Measurements from ENCODE around the gene NFATC1.

Gene NFATC1

DNA sequence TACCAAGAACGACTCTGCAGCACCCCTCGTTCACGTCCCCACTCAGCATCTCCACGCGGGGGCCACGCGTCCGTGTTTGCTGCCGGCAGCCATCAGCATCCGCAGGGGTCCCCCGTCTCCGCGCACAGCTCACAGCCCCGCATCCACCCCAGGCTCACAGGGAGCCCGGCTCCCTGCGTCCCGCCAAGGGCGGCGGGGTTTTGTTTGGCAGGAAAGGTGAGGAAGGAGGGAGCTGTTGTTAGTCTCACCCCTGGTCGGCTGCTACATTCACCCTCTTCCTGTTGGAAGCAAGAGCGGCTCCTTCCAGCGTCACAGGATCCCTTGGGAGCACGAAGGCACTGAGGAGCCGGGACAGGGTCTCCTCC, 152.9 kb downstream of the NFATC1 start:
- H3K27ac ChIP-seq = no peak overlapping the region
- no peak for TF ChIP-seq ZFX (IDR thresholded peaks at IDR 0.05)
- TF ChIP-seq, protein P1, sequence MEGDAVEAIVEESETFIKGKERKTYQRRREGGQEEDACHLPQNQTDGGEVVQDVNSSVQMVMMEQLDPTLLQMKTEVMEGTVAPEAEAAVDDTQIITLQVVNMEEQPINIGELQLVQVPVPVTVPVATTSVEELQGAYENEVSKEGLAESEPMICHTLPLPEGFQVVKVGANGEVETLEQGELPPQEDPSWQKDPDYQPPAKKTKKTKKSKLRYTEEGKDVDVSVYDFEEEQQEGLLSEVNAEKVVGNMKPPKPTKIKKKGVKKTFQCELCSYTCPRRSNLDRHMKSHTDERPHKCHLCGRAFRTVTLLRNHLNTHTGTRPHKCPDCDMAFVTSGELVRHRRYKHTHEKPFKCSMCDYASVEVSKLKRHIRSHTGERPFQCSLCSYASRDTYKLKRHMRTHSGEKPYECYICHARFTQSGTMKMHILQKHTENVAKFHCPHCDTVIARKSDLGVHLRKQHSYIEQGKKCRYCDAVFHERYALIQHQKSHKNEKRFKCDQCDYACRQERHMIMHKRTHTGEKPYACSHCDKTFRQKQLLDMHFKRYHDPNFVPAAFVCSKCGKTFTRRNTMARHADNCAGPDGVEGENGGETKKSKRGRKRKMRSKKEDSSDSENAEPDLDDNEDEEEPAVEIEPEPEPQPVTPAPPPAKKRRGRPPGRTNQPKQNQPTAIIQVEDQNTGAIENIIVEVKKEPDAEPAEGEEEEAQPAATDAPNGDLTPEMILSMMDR (conservative IDR thresholded peaks at IDR 0.05) = no peak

DNA sequence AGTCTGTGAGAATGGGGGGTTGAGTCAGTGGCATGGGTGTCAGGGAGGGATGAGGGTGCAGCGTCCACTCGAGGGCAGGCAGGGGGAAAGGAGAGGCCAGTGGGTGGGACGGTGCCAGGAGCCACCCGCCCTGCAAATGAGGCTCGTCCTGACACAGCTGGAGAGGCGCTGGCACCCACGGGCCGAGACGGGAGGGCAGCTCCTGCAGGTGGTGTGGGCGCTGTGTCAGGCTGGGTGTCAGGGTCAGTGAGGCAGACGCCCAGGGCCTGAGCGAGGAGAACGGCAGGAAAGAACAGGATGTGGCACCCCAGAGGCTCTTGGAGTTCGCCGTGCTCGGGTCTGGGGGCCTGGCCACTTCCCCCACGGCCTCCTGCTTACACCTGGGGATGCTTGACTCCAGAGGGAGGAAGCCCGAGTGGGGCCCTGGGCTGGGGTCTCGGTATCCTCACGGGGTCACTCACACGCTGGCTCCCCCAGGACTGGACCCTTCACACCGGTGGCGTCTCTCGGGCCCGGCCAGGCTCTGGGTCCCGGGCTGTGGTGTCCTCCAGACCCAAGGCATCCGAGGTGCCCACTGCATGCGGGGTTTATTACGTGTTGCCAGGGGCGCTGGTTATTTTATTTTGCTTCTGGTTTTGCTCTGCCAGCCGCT, 153.4 kb downstream of the NFATC1 start:
- TF ChIP-seq, protein P1 (conservative IDR thresholded peaks at IDR 0.05) = no peak
- TF ChIP-seq ZFX (IDR thresholded peaks at IDR 0.05) = no peak
- H3K27ac ChIP-seq = no peak overlapping the region

DNA sequence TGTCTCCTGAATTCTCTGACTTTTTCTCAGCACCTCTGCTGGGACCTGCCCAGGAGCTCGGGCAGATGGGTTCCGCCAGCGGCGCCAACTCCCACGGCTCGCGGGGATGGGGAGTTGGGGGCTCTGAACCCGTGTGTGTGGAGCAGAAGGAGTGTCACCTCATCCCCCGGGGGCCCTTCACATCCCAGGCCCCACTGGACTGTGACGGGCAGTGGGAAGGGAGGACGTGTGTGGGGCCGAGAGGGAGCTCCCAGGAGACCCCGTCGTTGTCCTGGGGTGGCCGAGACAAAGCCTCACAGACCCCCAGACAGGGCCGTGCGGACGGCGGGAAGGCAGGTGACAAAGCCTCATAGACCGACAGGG, 153.9 kb downstream of the NFATC1 start:
- TF ChIP-seq, protein P1 (conservative IDR thresholded peaks at IDR 0.05) = no peak
- TF ChIP-seq ZFX (IDR thresholded peaks at IDR 0.05) = no peak
- no peak overlapping the region for H3K27ac ChIP-seq

DNA sequence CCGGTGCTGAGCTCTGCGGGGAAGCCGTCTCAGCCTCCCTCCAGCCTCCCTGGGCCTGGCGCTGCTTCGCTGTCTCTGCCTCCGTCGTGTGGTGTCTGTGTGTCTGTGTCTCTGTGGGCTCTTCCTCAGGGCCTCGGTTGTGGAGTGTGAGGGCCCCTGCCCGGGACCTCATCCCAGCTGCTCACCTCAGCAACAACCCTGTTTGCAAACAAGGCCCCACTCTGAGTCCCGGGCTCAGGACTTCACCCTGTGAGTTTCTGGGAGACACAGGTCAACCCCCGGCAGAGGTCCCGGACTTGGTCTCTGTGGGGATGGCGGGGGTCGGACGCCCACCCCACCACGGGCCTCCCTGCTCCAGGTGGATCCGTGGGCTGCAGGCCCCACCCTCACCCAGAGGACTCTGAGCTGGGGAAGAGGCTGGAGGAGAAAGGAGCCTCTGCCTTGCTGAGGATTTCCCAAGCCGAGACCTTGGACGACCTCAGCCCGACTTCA, 156.5 kb downstream of the NFATC1 start:
- no peak overlapping the region for H3K27ac ChIP-seq

DNA sequence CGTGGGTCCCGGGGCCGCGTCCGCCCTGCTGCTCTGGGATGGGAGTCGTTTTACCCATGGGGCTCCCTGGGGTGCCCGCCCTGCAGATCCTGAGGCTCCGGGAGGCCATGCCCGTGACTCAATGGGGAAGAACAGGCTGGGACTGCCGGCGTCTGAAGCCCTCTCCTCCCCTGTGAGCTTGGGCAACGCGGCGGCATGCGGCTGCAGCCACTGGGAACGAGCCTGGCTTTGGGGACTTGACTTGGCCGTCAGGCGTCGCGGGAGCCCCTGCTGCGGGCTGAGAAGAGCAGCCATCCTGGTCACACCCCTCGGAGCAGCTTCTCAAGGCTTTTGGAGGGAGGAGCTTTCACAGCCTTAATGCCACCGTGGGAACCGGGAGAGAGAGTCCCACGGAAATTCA, 157.0 kb downstream of the NFATC1 start:
- TF ChIP-seq ZFX (IDR thresholded peaks at IDR 0.05) = no peak
- TF ChIP-seq, protein P1 (conservative IDR thresholded peaks at IDR 0.05) = no peak
- no peak overlapping the region for H3K27ac ChIP-seq

More for the DNA sequence above, 156.5 kb downstream of the NFATC1 start:
- no peak for TF ChIP-seq ZFX (IDR thresholded peaks at IDR 0.05)
- TF ChIP-seq, protein P1 (conservative IDR thresholded peaks at IDR 0.05) = no peak

DNA sequence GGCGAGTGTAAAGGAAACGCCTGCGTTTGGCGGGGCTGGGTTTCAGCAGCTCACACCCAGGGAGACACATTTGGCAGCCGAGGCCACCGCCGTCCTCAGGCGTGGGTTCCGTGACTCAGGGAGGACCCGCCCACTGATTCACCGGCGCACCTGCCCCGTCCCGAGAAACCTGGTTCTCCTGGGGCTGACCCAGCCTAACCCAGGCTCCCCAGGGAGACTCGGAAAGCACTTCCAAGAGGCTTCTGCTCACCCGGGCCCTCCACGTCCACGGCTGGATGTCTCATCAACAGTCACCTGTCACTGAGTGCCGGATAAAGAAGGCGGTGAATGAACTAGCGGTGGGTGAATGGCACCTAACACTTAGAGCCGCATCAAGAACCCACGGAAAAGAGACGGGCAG, 157.4 kb downstream of the NFATC1 start:
- H3K27ac ChIP-seq = no peak overlapping the region
- TF ChIP-seq, protein P1 (conservative IDR thresholded peaks at IDR 0.05) = no peak
- TF ChIP-seq ZFX (IDR thresholded peaks at IDR 0.05) = no peak

DNA sequence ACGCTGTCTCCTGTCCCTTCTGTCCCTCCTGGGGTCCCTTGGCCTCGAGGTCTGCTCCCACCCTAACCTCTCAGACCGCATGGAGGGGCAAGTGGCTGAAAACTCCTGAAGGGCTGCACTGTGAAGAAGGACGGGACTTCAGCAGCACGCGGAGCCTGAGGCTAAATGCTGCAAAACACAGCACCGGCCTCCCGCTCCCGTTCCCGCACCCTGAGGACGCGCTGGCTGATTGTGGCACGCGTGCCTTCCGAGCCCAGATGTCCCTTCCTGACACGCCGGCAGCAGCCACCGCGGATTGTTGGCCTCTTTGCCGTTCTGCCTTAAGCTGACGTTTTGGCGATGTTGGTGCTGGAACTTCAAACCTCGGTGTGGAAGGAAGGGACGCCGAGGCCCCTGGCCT, 158.0 kb downstream of the NFATC1 start:
- TF ChIP-seq ZFX (IDR thresholded peaks at IDR 0.05) = no peak
- TF ChIP-seq, protein P1 (conservative IDR thresholded peaks at IDR 0.05) = no peak
- no peak overlapping the region for H3K27ac ChIP-seq

Data from C4-2B (cell line).